K562 (cell line): ENCODE results near the gene UVRAG. TPM values are rescaled to one million over a fixed set of nuclear protein-coding genes. Genes with fewer than 3 reads are reported as not detected.

ENCODE experiments used
- ATAC-seq: fragments of 200-7000 bp; cut with Tn5 transposase; 3 replicates; pipeline ENCODE4 v1.9.1; 2020; ENCODE audit warnings: moderate library complexity
- BruUV-seq: library from RNA; stranded (reverse); fragments of 400-500 nt; replicated peaks from 2 replicates; lab custom pipeline; 2021; lab: Mats Ljungman, UMichigan
- CTCF ChIA-PET: fragments of 300-600 bp; formaldehyde crosslinking; extraction: SDS; loops from one replicate; lab custom pipeline; 2021; ENCODE audit warnings: low intra/inter-chr PET ratio; lab: Yijun Ruan, JAX
- POLR2A ChIA-PET: fragments of 300-600, 350-650 bp; sonication (Branson Sonifier 250); formaldehyde crosslinking; extraction: SDS; loops from one replicate; lab custom pipeline; 2021; ENCODE audit warnings: antibody characterized with exemption, inconsistent platforms; lab: Yijun Ruan, JAX
- DNase-seq, 4 experiments: peaks; one replicate each; pipeline versions ENCODE4 v3.0.0 to v3.0.0-alpha.2; 2011 to 2018; ENCODE audit warnings: low spot score in 3 of 4, mixed read lengths in 3 of 4; ENCODE audit errors: extremely low read depth in 1 of 4
- FAIRE-seq: peaks from 2 replicates; lab custom pipeline; 2011; peaks lifted over from hg19 to GRCh38; lab: Jason Lieb, UNC
- H2AFZ ChIP-seq: 2 replicates; pipeline ENCODE4 v1.6.0; 2011; ENCODE audit warnings: low read depth, low read length, control low read depth, inconsistent platforms
- H3K27ac ChIP-seq: fragments of 200-600 bp; 3 replicates; pipeline ENCODE4 v1.8.0; 2011; ENCODE audit warnings: low read depth, mild to moderate bottlenecking, control low read depth, inconsistent platforms, low read length, moderate library complexity, mixed read lengths; ENCODE audit errors: extremely low read depth
- H3K27me3 ChIP-seq, 2 experiments: fragments of 300-600 bp in 1 of 2; 2 replicates in 1 of 2; 3 replicates in 1 of 2; pipeline versions ENCODE4 v1.6.0 to v1.8.0; 2011; ENCODE audit warnings: inconsistent platforms in 2 of 2, low read length in 2 of 2, mild to moderate bottlenecking in 1 of 2, mixed read lengths in 1 of 2, moderate library complexity in 1 of 2; ENCODE audit not compliant: control insufficient read depth in 2 of 2, insufficient read depth in 2 of 2
- H3K36me3 ChIP-seq: fragments of 300-600 bp; 3 replicates; pipeline ENCODE4 v1.8.0; 2011; ENCODE audit warnings: mild to moderate bottlenecking, low read length, inconsistent platforms; ENCODE audit not compliant: control insufficient read depth, insufficient read depth
- H3K4me1 ChIP-seq, 2 experiments: fragments of 200-600 bp in 1 of 2; replicated peaks in 1 of 2; 2 replicates in 1 of 2; 3 replicates in 1 of 2; pipeline versions ENCODE4 v1.5.1 to v1.8.0; 2011; ENCODE audit warnings: inconsistent platforms in 2 of 2, low read length in 2 of 2, mild to moderate bottlenecking in 1 of 2, mixed read lengths in 1 of 2, moderate library complexity in 1 of 2; ENCODE audit not compliant: control insufficient read depth in 2 of 2, insufficient read depth in 2 of 2
- H3K4me2 ChIP-seq: 2 replicates; pipeline ENCODE4 v1.6.1; 2011; ENCODE audit warnings: low read length, control low read depth, inconsistent platforms, mixed read lengths; ENCODE audit not compliant: insufficient read depth
- H3K4me3 ChIP-seq: fragments of 200-600 bp; sonication (generic), shearing (Covaris generic); 2 replicates; pipeline ENCODE4 v1.5.1; 2016; ENCODE audit warnings: control low read depth, inconsistent platforms
- H3K79me2 ChIP-seq: fragments of 200-600 bp; 3 replicates; pipeline ENCODE4 v1.8.0; 2011; ENCODE audit warnings: low read length, inconsistent platforms; ENCODE audit not compliant: control insufficient read depth, insufficient read depth
- H3K9ac ChIP-seq, 2 experiments: 2 replicates each; pipeline versions ENCODE4 v1.6.0 to v1.6.1; 2011; ENCODE audit warnings: low read depth in 2 of 2, low read length in 2 of 2, control low read depth in 1 of 2, inconsistent platforms in 1 of 2, mild to moderate bottlenecking in 1 of 2, mixed read lengths in 1 of 2; ENCODE audit not compliant: insufficient read depth in 1 of 2
- H3K9me1 ChIP-seq: one replicate; pipeline ENCODE4 v1.6.0; 2011; ENCODE audit warnings: inconsistent platforms, mild to moderate bottlenecking, low read length, moderate library complexity; ENCODE audit not compliant: control insufficient read depth, insufficient read depth
- H3K9me3 ChIP-seq: replicated peaks from 2 replicates; pipeline ENCODE4 v1.5.1; 2011; ENCODE audit warnings: low read depth, low read length, inconsistent platforms; ENCODE audit not compliant: control insufficient read depth, insufficient read depth
- H4K20me1 ChIP-seq: replicated peaks from 2 replicates; pipeline ENCODE4 v1.6.1; 2011; ENCODE audit warnings: low read length, inconsistent platforms, mixed read lengths; ENCODE audit not compliant: control insufficient read depth, insufficient read depth
- CBFA2T3 ChIP-seq: fragments of 450-650 bp; IDR thresholded peaks from 2 replicates; pipeline ENCODE4 v1.6.1; 2017
- CBX1 ChIP-seq: sonication (generic); IDR thresholded peaks from 2 replicates; pipeline ENCODE4 v1.6.1; 2016; ENCODE audit warnings: antibody characterized with exemption, low read depth, mild to moderate bottlenecking
- E2F4 ChIP-seq: sonication (generic); formaldehyde crosslinking; IDR thresholded peaks from 2 replicates; pipeline ENCODE4 v1.8.0; 2022; ENCODE audit warnings: mild to moderate bottlenecking, low read depth, missing genetic modification reagents
- E2F8 ChIP-seq: fragments of 450-650 bp; IDR thresholded peaks from 2 replicates; pipeline ENCODE4 v1.7.1; 2018; ENCODE audit warnings: mild to moderate bottlenecking, low read depth; ENCODE audit not compliant: partially characterized antibody
- GTF2E2 ChIP-seq: fragments of 200-800 bp; sonication (Bioruptor generic); IDR thresholded peaks from 2 replicates; pipeline ENCODE4 v1.6.1; 2016; ENCODE audit warnings: missing genetic modification characterization, missing compliant biosample characterization
- HINFP ChIP-seq: fragments of 450-650 bp; conservative IDR thresholded peaks from 2 replicates; pipeline ENCODE4 v1.6.1; 2016; ENCODE audit warnings: missing genetic modification characterization, low read depth, mild to moderate bottlenecking, control low read depth, missing compliant biosample characterization
- NCOA6 ChIP-seq: fragments of 450-650 bp; IDR thresholded peaks from 2 replicates; pipeline ENCODE4 v1.6.1; 2017; ENCODE audit warnings: mild to moderate bottlenecking
- NONO ChIP-seq, 2 experiments: fragments of 200-400 bp in 1 of 2; fragments of 450-650 bp in 1 of 2; formaldehyde crosslinking in 1 of 2; IDR thresholded peaks; 2 replicates each; pipeline ENCODE4 v1.6.1; 2017; ENCODE audit warnings: low read depth in 2 of 2, mild to moderate bottlenecking in 2 of 2, moderate library complexity in 2 of 2, low read length in 1 of 2
- PATZ1 ChIP-seq: fragments of 250-450 bp; sonication (Bioruptor Pico); IDR thresholded peaks from 2 replicates; pipeline ENCODE4 v1.5.0; 2020; ENCODE audit warnings: mild to moderate bottlenecking, borderline replicate concordance
- PRPF4 ChIP-seq: fragments of 200-400 bp; formaldehyde crosslinking; IDR thresholded peaks from one replicate; pipeline ENCODE4 v1.6.1; 2017; ENCODE audit warnings: low read length, low read depth, mild to moderate bottlenecking; ENCODE audit not compliant: insufficient read depth, poor library complexity, severe bottlenecking
- ZNF717 ChIP-seq: fragments of 250-450 bp; sonication (Bioruptor Pico); IDR thresholded peaks from 2 replicates; pipeline ENCODE4 v1.5.0; 2021
- WGBS: fragments of 100-300 bp; shearing (Covaris generic); methylation state at CpG from one replicate; pipeline ENCODE4 v1.1.6; 2016; ENCODE audit warnings: low coverage, mixed read lengths; ENCODE audit not compliant: insufficient coverage; ENCODE audit errors: missing lambda C conversion rate; 5-methylcytosine and 5-hydroxymethylcytosine counted together
- in situ Hi-C: fragments of 300-500 bp; cut with MboI; formaldehyde crosslinking; loops from 4 replicates; pipeline ENCODE4 v1.15.0; 2018; ENCODE audit warnings: inconsistent platforms, mixed read lengths
- intact Hi-C: fragments of 100-400 bp; cut with micrococcal nuclease; formaldehyde crosslinking; loops from 2 replicates; pipeline ENCODE4 v1.14.2; 2022
- polyA plus RNA-seq, 8 experiments: library from polyadenylated mRNA; depleted of rRNA in 4 of 8; stranded (reverse) in 5 of 8; unstranded in 3 of 8; fragments of >200 nt; fragmentation: Nextera tagmentation in 2 of 8; fragmentation: Illumina TruSeq in 1 of 8; extraction: Ambion mirVana in 2 of 8; extraction: Trizol in 1 of 8; gene quantifications; 2 replicates each; pipeline versions ENCODE4 v1.2.1 to v1.2.3, GENCODE V29; 2011 to 2014; ENCODE audit warnings: inconsistent platforms in 1 of 8, missing spikeins in 1 of 8
- total RNA-seq, 7 experiments: library from RNA; depleted of rRNA in 6 of 7; stranded (reverse); fragments of >200 nt in 6 of 7; fragmentation: Illumina TruSeq in 2 of 7; extraction: Trizol in 2 of 7; gene quantifications; 2 replicates each; pipeline versions ENCODE4 v1.2.1 to v1.2.3, GENCODE V29; 2011 to 2021; ENCODE audit warnings: low replicate concordance in 1 of 7

The UVRAG gene
- total and polyA plus RNA-seq, 9 of the 15 experiments (the other 6 are each of a cell fraction or from before 2014, with no cell fraction given), result 3.1 to 17.8 (median 12.4) TPM

- Histone ChIP-seq H4K20me1 (no peaks in the 10 kb centered on the region; the same call in 1 of the 2 replicates), H3K9ac (no peak overlapping the region), H3K4me1 (peaks cover 14 to 28% of the 10 kb centered on the region in 2 experiments), H3K9me3 (no peaks in the 10 kb centered on the region), H3K9me1 (no peaks in the 10 kb centered on the region), H3K4me2 (no peak overlapping the region), H3K27me3 (no peaks in the 10 kb centered on the region), H3K27ac (no peak overlapping the region), H3K36me3 (no peaks in the 10 kb centered on the region), H3K4me3 (no peak overlapping the region), H2AFZ (no peak overlapping the region), H3K79me2 (peaks cover 26% of the 10 kb centered on the region)
- intact Hi-C loops (no loop called here), in situ Hi-C loops (no loop called here)
- CTCF ChIA-PET, result no interaction called here
- DNase-seq (no peak), ATAC-seq (no peak), FAIRE-seq (no peak)
- 42% methylated on average over 2 of the region's 2 CpGs for WGBS
- POLR2A ChIA-PET, result interaction anchor here (0.7 to 2.7 kb wide), 5 partner anchors 10 to 832 kb away, joined by 3 to 11 read pairs (median 4); partner anchors contain the start of gene RPS3
- BruUV-seq, result no TSS peak
- TF ChIP-seq E2F4 (no peak), NCOA6 (no peak), HINFP (tag) (no peak), E2F8 (no peak), PRPF4 (no peak), CBFA2T3 (no peak), PATZ1 (CRISPR knock-in tag) (no peak), GTF2E2 (tag) (no peak), ZNF717 (CRISPR knock-in tag) (no peak), CBX1 (no peak), NONO (IDR thresholded peaks at IDR 0.05; ENCODE audit: low read depth in 2 of 2, low read length in 1 of 2) (no peak)
These were observed 2.4 kb upstream of the UVRAG start for GRCh38 chr11:75812542-75813040.
